GF-D8 (cell line): ENCODE results near the gene MYOG.

ENCODE experiments used
- DNase-seq: peaks from one replicate; lab custom pipeline; 2025; lab: John Stamatoyannopoulos, UW

Gene MYOG

DNA sequence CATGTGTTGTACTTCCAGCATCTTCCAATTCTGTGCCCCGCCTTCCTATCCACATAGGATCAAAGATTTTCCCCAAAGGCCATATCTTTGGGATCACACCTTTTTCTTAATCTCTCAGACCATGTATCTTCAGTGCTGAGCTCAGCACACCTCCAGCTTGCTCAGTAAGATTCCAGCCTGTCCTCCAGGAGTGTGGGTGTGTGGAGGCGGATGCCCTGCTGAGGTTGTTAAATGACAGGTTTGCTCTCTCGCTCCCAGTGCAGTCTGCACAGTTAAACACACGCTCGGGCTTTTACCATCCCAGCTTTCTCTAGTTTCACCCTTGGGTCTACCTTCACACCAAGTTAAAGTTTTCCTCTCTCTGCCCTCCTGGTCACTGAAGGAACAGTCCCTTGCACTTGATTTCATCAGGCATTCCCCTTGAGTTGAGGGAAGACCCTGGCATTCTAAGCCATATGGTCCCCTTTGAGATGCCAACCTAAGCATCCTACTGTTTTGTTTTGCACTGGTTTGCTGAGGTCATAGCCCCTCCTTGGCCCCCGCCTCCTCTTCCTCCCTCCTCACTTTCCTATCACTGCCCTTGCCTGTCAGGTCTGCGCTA, 13.7 kb downstream of the MYOG start:
- no peak for DNase-seq

DNA sequence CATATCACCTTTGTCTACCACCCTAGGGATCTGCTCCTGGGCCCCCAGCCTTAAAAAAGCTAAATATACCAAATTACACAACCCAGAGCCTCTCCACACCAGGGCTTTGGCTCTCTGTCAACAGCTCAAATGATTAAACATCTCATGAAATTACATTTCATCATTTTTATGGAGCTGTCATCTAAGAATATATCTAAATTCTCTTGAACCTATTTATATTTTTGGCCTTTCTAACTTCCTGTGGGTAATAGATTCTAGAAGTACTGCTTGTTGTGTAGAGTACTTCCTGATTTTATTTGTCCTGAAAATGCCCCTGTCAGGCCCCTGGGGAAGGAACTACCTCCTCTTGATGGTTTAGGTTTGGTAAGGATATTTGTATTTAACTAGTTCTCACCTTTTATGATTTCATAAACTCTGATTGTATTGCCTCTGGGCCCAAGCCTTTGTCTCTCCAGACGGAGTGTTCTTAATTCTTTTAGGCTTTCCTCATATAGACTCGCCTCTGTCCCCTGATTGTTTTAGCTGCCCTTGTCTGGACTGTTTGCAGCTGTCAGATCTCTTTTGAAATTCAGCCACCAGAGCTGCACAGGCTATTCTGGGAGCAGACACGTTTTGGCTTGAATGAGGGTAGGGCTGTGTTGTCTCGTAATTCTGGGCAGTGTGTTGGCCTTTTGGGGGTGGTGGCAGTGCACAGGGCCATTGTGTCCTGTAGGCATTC, 16.6 kb downstream of the MYOG start:
- peak; percentile 11 for DNase-seq

DNA sequence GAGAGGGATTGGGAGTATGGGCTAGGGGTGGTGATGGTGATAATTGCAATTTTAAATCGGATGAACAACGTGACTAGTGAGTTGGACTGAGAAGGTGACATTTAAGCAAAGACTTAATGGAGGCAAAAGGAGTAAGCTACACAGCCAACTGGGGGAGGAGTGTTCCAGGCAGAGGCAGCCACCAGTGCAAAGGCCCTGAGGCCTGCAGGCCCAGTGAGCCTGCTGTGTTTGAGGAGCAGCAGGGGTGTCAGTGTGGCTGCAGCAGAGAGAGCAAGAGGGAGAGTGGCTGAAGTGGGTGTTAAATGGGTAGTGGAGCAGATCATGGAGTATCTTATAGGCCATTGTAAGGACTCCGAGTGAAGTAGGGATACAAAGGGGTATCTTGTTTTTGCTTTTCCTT, 18.8 kb downstream of the MYOG start:
- DNase-seq, result no peak

DNA sequence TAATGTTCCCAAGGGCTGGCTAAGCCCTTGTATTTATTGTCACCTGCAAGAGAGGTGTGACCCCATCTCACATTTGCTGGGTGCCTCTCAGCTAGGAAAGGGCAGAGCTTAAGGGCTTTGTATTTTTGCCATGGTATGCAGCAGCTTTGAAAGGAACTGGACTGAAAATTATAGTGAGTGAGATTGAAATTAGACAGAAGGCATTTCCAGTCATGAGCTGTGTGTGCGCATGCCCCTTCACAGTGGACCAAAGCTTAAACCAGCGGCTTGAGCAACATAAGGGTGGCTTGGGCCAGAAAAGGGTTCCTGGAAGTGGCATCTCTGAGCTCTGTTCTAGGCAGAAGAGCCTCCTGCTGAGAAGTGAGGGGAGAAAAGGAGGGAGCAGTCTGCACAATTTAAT, 19.8 kb downstream of the MYOG start:
- DNase-seq, result no peak

DNA sequence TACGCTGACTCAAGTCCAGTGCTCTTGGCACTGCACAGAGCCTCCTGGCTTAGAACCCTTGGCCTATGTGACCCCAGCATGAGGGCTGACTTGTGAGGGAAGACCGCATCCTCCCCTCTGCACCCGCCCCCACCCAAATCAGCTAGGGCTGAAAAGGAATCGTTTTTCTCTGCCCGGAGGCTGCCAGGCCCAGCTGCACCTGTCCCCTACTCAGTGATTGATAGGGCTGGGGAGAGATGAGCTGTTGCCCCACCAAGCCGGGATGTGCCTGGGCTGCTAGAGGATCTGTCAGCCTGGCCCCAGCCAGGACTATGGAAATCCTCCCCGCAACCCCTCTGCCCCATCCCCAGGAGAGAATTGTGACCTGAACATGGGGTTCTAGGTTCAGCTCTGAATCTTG, 20.6 kb downstream of the MYOG start:
- DNase-seq, result no peak

DNA sequence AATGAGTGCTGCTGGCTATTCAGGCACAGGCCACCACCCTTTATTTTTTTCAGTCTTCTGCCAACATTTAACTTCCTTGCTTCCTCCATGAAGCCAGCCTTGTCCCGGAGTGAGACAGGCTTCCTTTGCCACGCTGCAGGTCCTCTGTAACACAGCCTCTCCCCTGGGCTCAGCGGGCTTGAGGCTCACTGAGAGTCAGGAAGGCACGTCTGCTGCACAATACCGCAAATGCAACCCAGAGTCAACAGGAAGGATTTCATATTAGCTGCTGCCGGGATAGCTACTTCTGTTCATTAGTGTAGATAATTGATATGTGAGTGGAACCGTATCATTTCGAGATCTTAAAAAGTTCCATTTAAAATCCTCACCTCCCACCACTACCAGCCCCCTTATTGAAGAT, 22.5 kb downstream of the MYOG start:
- no peak for DNase-seq

DNA sequence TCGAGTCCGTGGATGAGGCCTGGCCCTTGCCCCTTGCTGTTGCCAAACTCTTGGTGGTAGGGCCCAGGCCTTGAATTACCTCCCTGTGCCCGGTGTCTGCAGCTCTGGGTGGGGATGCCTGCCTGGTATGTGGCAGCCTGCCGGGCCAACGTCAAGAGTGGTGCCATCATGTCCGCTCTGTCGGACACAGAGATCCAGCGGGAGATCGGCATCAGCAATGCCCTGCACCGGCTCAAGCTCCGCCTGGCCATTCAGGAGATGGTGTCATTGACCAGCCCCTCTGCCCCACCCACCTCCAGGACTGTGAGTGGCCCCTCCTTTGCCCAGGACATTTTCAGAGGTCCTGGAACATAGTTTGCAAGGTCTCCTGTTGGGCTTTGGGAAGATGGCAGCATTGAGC, 25.7 kb downstream of the MYOG start:
- no peak for DNase-seq

DNA sequence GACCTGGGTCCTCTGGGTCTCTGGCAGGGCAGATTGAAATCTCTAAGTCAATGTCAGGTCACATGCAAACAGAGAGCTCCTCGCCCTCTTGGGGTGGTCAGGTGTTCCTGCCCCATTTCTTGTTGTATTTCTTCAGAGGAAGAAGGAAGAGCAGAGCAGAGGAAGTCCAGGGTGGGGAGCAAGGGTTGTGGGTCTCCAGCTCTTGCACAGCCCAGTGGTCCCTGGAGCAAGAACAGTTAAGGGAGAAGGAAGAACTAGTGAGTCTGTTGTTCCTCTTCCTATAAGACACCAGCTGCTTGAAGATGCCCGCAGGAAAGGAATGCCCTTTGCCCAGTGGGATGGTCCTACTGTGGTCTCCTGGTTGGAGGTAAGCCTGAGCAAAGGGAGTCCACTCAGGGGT, 26.3 kb downstream of the MYOG start:
- DNase-seq, result no peak

DNA sequence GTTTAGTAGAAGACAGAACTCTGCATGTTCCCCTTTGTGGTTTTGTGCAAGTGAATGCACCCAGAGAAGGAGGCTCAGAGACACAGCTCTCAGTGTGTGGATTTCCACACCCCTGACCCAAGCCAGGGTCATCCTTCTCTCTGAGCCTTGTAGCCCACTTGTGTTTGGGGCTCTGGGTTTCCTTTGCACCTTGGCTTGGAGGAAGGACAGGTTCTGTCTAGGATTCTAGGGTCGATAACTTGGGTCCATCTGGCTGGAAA, 27.2 kb downstream of the MYOG start:
- no peak for DNase-seq

DNA sequence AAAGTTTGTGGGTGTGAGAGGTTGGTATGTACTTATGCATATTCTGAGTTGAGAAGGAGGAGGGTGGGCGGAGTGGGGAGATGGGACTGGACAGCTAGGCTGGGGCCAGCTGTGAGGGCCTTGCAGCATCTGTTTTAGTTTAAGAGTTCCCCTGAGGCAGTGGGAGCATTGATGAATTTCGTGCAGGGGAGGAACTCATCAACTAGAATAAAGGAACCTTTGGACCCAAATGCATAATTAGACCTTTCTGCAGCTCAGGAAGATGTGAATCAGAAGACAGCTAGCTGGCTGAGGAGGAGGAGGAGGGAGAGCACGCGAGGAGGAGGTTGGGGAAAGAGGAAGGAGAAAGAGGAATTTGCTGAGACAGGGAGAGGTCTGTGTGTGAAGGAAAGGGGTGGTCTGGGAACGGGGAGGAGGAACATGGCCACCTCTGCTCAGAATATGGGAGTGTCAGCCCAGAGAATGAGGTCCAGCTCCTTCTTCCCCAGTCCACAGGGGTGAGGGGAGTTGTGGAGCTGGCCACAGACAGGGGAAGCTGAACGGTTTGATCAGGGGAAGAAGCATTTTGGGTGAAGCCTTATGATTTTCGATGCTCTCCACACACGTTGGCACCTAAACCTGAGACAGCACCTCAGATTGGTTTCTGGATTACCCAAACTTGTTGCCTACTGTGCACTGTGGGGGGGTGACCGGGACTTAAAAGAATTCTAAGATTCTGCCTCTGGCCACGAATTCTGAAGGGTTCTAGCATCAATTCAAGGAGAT, 27.7 kb downstream of the MYOG start:
- DNase-seq, result no peak

DNA sequence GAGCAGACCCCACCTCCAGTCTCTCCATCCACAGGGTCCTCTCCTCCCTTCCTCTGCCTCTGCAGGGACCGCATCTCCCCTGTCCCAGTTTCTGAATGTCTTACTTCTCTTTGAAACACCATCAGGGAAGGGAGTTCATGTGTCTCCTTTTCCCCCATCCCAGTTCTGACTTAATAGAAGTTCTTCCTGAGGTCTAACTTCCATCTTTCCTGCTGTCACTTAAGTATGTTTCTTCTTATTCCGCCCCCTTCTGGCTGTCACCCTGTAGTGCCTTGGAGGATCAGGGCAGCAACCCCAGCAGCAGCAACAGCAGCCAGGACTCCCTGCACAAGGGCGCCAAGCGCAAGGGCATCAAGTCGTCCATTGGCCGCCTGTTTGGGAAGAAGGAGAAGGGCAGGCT, 29.3 kb downstream of the MYOG start:
- DNase-seq, result no peak

DNA sequence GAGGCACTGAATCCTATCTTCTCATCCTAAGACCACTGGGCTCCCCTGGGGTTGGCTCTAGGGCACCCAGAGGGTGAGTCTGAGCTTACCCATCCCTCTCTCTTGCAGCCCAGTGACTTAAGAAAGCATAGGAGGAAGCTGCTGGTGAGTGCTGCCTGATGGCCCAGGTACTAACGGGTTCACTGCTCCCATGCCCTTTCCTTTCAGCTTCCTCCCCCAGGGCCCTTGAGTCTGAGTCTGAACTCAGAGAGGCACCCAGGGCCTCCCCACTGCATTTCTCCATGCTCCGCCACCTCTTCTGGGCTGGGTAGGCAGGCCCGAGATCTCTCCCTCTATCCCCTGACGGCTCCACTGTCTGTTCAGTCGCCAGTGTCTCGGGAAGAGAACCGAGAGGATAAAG, 29.8 kb downstream of the MYOG start:
- no peak for DNase-seq

DNA sequence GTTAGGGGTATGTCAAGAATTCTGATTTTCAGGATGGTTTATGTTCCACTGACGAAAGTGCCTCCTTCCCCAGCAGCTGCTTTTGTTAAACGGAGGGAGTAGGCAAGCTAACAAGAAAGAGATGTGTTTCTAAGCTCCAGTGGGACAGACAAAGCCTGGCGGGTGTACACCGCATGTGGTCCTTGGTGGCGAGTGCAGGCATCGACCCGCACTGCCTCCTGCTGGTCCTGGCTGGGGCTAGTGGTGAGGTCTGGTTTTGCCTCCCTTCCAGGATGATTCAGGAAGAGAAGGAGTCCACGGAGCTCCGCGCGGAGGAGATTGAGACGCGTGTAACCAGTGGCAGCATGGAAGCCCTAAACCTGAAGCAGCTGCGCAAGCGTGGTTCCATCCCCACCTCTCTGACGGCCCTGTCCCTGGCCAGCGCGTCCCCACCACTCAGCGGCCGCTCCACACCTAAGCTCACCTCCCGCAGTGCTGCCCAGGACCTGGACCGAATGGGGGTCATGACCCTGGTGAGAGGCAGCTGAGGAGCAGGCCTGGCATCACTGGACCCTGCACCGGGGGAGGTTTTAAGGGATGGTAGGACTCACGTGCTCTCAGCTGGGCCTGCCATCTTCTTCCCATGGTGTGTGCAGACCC, 30.5 kb downstream of the MYOG start:
- DNase-seq, result no peak

DNA sequence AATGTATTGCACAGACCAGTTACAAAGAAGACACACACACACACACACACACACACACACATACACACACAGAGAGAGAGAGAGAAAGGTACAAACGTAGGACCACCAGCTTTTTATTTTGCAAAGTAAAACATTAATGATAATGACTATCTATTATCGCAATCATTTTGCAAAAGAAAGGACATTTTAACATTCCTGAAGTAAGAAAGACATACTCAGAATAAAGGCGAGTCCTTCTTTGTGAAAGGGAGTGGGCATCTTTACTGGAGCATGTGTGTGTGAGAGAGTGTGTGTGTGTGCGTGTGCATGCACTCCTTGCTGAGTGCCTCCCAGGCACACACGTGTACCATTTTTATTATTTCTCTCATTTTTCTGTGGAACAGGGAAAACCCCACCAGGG, 31.2 kb downstream of the MYOG start:
- no peak for DNase-seq

DNA sequence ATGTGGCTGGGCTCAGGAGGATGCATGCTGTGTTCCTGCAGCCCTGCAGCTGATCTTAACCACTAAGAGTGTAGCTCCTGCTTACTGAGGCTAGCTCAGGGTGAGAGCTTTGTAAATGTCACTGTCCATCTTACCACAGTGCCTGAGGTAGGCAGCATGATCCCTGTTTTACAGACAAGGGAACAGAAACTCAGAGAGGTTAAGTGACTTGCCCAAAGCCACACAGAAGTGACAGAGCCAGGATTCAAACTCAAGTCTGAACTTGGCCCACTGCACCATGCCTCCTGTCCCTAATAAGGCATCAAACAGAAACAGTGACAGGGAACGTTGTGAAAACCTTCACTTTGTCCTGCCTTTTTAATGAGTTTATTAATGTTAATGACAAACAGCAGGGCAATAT, 31.6 kb downstream of the MYOG start:
- no peak for DNase-seq

DNA sequence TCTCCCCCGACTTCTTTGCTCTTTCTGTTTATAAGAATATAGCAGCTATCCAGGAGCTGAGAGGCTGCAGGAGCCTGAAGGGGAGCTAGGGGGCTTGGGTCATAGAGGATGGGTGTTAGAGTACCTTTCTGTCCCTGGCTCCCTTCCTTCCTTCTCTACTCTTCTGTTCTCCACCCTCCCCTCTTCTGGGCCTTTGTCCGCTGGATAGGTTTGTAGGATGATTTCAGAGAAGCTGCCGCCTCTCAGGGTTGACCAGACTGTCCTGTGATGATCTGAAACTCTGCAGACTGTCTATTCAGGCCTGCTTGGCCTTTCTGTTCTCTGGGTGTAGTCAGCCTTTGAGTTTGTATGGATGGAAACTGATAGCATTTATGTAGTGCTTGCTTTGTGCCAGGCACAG, 33.2 kb downstream of the MYOG start:
- DNase-seq, result no peak

DNA sequence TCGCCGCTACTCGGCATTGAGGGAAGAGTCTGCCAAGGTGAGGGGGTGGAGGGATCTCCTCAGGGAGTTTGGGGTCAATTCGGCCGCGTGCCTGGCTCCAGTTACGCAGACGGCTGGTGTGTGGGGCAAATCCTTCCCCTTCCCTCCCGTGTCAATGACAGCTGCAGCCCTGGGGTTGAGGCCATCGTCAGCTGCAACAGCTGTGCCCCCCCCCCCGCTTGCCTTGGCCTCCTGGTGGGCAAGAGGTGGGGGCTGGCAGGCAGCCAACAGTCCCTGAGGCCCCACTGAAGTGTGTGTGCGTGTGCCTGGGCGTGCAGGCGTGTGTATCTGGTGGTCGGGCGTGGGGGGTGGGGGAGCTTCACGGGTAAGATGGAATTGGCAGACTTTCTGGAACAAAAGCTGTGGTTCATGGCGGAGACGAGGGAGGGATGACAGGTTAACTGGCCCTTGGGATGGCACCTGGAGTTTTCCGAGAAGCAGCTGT, 33.9 kb downstream of the MYOG start:
- DNase-seq, result no peak

DNA sequence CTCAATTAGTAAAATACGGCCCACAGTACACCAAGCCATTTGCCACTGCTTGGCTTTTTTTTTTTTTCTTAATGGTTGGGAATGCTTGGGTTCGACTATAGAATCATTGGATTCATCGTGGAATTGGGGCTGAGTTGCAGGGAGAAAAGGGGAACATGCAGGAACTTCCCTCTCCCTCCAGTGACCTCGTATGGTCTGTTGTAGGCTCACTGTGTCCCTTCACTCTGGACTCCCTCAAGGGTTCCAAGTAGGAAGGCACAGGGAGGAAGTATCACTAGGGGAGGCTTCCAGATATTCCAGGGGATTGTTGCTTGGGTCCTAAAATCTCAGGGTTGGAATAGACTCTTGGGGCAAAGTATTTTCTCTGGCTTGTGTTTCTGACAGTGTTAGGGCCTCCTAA, 35.0 kb downstream of the MYOG start:
- DNase-seq, result no peak

DNA sequence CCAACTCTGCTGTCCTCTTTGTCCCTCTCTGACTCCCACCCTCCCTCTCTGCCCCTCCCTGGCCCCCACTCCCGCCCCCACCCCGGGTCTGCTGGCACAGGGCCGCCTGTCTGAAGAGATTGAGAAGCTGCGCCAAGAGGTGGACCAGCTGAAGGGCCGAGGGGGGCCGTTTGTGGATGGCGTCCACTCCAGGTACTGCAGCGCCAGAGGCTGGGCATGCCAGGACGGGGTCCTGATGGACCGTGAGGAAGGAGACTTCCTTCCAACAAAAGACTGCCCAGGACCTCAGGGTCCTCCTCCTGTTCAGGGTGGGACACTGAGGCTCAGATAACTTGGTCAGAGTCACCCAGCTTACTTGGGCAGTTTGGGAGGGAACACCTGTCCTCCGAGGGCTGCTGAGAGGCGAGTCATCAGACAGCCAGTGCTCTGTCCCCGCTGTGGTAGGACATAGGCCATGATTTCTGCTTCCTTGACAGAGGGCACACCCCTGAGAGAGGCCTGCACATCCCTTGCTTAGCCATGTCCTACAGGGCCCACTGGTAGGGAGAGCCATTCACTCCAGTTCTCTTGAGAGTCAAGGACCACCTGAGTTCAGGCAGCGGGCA, 36.1 kb downstream of the MYOG start:
- no peak for DNase-seq

DNA sequence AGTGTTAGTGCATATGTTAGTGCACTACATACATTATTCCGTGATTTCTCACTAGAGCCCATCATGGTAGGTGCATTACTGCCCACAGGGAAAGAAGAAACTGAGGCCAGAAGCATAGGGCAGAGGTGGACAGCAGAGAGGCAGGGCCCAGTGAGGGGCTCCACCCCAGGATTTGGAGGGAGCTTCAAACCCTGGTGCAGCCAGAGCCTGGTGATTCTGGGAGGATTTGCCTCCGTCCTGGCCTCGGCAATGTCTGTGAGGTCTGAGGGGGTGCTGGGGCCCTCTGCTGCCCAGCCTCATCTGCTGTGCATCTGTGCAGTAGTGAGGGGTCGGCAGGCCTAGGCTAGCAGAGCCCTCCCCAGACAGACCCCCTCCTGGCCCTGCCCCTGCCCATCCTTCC, 36.7 kb downstream of the MYOG start:
- DNase-seq, result no peak

DNA sequence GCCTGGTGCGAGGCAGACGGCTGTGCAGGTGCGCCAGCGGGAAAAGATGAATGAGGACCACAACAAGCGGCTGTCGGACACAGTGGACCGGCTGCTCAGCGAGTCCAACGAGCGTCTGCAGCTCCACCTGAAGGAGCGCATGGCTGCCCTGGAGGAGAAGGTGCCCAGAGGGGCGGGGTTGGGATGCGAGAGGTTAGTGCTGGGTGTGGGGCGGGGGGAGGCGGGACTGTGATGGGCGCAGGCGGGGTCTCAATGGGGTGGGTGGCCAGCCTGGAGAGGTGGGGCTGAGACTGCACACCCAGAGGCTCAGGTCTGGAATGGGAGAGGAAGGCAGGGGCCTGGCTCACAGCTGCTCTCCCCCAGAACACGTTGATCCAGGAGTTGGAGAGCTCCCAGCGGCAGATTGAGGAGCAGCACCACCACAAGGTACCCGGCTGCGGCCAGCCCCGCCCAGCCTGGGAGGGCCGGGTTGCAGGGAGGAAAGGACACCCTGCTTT, 37.2 kb downstream of the MYOG start:
- DNase-seq, result no peak

DNA sequence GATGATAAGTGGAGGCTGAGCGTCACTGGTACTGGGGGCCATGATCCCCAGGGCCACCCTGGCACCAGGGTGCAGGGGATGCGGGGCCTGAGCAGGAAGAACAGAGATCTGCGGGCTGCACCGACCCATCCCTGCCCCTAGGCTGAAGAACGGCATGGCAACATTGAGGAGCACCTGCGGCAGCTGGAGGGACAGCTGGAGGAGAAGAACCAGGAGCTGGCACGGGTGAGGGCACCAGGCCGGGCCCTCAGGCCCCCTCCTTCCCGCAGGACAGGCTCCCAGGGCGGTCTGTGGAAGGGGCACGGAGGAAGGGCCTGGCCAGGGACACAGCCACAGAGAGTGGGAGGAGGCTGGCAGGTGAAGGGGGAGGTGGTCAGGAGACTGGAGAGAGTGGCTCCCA, 37.7 kb downstream of the MYOG start:
- DNase-seq, result no peak
